GM18520 (cell line): ENCODE data around the gene DYRK1A.

ENCODE experiments used
- ATAC-seq: cut with Tn5 transposase; IDR thresholded peaks from one replicate; pipeline ENCODE4 v1.9.1; 2021; ENCODE audit not compliant: unreplicated experiment

The DYRK1A gene

GRCh38 chr21:37365517-37366481 is 774 bp upstream of the DYRK1A start:
- peak; percentile 24 for ATAC-seq

GRCh38 chr21:37367336-37367702 is 746 bp downstream of the DYRK1A start:
- ATAC-seq = no peak

- ATAC-seq = no peak
Observed at GRCh38 chr21:37367703-37368540, 1.3 kb downstream of the DYRK1A start.

GRCh38 chr21:37368541-37369279 is 2.1 kb downstream of the DYRK1A start:
- no peak for ATAC-seq

- ATAC-seq = no peak
Observed at GRCh38 chr21:37369307-37369854, 2.8 kb downstream of the DYRK1A start.

- ATAC-seq = peak; percentile 28
Observed at GRCh38 chr21:37370152-37371040, 3.8 kb downstream of the DYRK1A start.

GRCh38 chr21:37371041-37371397 is 4.4 kb downstream of the DYRK1A start:
- ATAC-seq = no peak

GRCh38 chr21:37372127-37372731 is 5.7 kb downstream of the DYRK1A start:
- ATAC-seq = no peak

- no peak for ATAC-seq
Observed at GRCh38 chr21:37372951-37373350, 6.4 kb downstream of the DYRK1A start.

GRCh38 chr21:37373539-37373938 is 7.0 kb downstream of the DYRK1A start:
- no peak for ATAC-seq

GRCh38 chr21:37374027-37374426 is 7.5 kb downstream of the DYRK1A start:
- ATAC-seq = no peak

- ATAC-seq = no peak
Observed at GRCh38 chr21:37375866-37376574, 9.4 kb downstream of the DYRK1A start.

- no peak for ATAC-seq
Observed at GRCh38 chr21:37378700-37379139, 12.1 kb downstream of the DYRK1A start.

GRCh38 chr21:37380349-37381323 is 14.1 kb downstream of the DYRK1A start:
- ATAC-seq = no peak

GRCh38 chr21:37381883-37382585 is 15.5 kb downstream of the DYRK1A start:
- no peak for ATAC-seq

GRCh38 chr21:37383086-37383485 is 16.5 kb downstream of the DYRK1A start:
- ATAC-seq = no peak

- no peak for ATAC-seq
Observed at GRCh38 chr21:37383784-37384311, 17.3 kb downstream of the DYRK1A start.
